GM18520 (cell line): ENCODE data around the gene SSBP3.

Experiments
- ATAC-seq: cut with Tn5 transposase; IDR thresholded peaks from one replicate; pipeline ENCODE4 v1.9.1; 2021; ENCODE audit not compliant: unreplicated experiment

SSBP3 gene

DNA sequence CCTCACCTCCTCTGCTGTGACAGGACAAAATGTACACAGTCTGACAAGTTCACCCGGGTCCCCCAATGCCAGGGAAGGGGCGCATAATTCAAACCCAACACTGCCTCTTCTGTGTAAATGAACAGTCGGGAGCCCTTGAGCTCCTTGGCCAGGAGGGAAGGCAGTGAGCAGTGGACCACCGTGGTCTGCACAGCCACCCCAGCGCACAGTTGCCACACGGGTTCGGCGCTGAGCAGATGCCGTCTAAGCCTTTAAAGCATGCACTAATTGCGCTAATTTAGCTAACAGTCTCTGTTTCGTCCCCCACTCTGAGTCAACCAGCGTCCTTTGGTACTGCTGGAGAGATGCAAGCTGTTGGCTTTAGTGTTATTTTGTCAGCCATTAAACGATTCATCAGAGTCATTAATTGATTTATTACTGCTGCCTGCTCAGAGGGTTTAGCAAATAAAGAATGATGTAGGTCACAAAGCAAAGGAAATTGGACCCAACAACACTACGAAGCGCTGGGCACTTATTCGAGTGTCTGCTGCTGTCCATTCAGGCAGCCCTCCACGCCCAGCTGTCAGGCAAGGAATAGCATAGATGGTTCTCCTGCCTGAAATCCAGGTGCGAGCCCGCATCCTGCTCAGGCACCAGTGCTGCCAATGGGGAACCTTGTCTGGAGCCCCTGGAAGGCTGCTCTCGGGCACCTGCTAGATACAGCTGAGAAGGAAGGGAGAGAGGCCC lies 114.8 kb downstream of the SSBP3 start:
- ATAC-seq: no peak

DNA sequence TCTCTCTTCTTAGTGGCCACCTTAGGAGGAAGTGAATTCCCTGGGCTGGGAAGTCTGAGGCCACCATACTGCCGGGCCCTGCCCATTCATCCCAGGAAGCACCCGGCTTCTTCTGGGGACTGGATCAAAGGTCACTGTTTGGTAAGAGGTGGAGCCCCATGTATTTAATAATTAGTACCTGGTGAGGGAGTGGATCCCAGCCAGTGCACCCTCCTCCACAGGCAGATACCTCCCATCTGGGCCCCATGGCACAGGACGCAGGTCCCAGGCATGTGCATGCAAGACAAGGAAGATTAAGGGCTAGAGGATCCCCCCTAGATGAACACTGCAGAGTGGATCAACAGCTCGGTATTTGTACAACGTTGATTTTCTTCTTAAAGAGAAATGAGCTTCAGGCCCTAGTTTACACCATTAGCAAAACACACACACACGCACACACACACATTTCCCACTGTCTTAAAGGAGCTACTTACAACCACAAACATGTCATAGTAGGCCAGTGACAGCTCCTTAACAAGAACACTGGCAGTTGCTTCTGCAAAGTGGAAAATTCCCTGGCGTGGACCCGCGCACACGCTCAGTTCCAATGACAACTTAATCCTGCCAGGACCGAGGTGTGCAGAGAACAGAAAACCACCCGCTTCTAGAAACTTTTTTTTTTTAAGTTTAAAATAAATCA lies 115.5 kb downstream of the SSBP3 start:
- ATAC-seq: no peak

DNA sequence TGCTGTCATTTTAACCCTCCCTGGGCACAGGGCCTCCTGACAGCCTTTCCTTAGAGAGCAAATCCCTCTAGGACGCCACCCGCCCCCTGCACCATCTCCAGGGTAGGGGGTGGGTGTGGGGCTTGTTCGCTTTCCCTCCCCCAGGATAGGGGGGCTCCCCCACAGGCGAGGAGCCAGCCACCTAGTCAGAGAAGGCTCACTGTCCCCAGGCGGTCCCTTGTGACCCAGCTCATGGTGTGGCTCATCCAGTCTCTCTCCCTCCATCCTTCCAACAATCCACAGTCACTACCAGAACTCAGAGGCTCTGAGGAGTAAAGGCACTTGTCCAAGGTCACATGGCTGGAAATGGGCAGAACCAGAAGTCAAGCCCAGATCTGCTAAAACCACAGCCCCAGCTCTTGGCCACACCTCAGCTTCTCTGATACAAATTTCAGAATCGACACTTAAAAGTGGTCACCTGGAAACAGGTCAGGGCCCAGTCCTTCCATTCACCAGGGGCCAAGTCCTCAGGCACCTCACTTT lies 116.4 kb downstream of the SSBP3 start:
- ATAC-seq: no peak

DNA sequence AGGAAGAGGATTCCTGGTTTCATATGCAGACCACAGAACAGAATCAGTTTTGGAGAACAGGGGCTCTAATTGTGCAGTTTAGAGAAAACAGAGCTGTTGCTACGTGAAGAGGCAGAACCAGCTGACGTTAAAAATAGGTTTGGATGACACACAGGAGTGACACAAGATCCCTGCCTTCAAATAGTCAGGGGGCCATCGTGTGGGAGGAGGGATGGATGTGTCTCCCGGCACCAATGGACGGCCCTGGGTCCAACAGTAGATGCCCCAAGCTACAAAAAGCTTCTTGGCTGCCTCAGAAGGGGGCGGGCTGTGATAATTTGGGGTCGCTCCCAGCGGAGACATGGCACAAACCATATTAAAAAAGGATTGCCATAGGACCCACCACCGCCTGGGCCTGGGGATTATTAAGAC lies 118.4 kb downstream of the SSBP3 start:
- ATAC-seq: no peak

DNA sequence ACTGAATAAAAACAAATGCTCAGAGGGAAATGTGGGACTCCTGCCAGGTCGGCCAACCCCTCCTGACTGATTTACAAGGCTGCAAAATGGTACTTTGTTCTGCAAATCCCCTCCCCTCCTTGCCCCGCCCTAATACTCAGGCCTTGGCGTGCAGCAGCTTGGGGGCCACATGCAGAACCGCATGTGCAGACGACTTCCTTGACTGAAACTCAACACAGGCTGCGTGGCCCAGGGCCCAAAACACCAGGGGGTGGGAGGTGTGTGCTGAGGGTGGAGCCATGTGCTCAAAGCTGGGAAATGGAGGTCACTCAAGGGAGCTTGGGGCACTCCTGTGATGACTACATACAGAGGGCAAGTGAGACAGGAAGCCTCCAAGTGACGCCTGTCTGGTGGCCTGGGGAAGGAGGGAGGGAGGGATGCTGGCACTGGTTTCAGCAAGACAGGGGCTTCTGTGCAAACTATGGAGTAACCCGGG lies 119.0 kb downstream of the SSBP3 start:
- peak; percentile 56 for ATAC-seq

DNA sequence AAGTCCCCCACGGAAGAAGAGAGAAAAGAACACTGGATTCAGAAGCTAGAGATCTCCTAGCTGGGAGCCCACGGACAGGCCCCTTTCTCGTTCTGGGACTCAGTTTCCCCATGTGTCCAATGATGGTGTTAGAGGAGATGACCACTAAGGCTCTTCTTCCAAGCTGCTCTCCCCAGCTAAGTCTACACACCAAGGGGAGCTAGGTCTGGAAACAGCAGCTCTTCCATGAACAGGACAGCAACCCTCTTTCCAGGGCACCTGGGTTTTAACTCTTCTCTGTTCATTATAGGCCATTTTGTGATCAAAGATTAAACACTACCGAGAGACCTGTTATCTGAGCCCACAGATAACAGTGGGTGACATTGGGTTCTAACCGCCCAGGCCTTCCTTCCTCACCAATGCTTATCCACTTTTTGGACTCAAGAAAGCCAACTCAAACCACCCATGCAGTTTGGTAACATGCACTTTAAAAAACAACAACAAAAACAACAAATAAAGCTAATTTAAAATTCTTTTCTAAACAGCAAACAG lies 120.3 kb downstream of the SSBP3 start:
- ATAC-seq: no peak

DNA sequence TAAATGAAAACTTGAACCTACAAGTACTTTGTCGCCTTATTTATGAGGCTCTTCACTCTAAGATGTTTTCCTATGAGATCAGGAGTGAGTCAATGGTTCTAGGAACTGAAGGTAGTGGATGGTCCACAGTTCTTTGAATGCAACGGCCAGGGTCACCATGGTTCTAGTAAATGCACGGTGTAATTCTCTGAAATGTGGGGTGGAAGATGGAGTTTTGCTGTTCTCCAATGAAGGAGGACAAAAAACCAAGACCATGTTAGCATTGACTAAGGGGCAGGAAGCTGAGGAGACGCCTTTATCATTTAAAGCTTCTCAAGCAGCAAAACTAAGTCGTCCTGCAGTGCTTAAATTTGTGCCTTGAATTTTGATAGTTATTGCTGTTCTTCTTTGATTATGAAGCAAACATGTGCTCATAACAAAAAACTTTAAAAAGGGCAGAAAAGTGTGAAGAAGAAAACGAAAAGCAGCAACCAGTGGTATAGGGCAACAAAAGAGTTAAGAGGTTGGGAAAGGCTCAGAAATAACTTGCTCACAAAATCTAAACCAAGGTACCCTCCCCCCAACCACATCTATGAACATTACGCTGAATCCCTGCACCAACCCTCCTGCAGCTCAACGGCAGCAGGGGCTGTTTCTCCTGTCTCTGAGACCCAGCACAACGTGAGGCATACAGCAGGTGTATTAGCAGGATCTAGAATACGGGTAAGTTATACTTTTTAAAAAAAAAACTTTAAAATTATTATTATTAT lies 121.2 kb downstream of the SSBP3 start:
- ATAC-seq: no peak

DNA sequence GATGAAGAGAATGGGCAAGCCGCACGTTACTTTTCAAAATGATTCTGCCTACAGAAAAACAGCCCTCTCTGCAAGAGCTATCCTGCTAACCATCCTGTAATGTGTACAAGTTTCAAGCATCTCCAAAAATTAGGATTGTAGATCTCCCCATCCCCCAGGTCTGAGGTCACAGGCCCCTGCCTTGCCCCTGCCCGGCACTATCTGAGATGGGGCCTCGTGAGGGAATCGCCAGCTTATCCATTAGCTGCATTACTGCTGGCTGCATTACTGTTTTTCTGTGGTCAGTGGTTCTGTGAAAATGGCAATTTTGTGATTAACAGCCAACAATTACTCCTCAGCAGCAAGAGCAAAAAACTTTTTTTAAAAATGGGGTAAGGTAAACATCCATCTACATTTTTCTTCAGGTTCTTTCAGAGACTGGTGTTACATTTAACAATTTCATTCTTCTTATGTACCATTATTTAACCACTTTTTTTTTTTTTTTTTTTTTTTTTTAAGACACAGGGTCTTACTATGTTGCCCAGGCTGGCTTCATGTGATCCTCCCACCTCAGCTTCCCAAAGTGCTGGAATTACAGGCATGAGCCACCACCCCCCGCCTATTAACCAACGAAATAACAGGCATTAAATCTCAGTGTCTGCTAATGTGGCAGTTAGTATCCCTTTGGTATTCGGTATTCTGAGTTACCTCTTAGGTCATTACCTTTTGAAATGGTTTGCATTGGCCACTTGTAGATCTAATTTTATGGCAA lies 122.4 kb downstream of the SSBP3 start:
- no peak for ATAC-seq

DNA sequence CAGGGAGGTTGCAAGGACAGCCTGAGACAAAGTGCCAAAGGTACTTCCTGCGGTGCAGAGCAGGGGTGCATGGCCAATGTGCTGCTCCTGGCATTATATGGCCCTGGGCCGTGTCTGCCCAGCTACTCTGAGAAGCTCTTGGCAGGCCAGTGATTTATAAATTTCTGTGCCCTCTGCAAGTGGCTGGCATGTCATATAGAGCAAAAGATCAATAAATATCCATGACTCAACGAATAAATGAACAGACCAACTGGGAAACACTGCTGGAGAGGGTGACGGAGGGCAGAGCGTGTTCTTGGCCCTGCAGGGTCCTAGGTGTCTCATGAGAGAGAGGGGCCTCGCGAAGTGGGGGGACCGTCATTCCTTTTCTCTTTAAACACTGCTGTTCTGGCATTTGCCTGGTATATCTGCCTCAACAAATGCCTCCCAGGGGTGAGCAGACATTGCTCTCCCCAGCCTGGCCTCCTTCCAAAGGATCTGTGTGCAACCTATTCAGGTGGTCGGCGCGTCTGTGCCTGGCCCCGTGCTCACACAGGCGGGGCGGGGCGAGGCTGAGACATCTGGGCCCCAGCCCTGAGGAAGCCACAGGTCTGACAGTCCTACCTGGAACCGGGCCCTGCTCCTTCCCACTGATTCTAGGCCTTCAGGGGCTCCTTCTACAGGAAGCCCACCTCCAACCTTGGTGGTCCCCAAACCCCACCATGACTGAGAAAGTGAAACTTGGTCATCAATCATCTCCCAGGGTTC lies 123.9 kb downstream of the SSBP3 start:
- no peak for ATAC-seq

DNA sequence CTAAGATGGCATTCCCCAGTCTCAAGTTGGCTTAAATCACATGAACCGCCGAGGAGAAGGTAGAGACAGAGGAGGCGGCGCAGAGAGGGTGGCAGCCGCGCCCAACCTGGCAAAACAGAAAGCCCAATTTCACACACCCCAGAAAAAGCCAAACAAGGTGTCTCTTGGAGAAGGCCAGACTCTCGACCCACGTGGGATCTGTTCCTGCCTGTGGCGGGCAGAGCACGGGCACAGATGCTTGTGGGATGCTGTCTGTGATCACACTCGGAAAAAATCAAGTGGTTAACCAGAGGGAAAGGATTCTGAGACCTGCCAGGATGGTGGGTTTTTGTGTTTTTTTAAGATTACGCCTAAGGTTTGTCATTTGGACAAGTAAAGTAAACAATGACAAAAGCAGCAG lies 125.5 kb downstream of the SSBP3 start:
- no peak for ATAC-seq

DNA sequence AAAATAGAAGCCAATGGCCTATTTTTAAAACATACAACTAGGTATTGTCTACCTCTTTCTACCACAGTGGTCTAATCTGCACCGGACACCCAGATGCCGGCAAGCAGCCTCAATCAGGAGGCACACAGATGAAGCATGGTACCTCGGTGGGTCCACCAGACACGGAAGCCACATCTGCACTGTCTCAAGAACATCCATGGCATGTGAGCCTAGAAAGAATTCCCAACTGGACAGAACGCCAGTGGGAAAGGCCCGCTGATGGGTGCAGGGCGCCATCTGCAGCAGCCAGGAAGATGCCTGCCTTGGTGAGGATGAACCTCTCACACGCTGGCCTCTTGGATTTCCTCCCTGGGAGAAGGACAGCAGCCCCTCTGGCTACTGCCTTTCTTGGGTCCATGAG lies 126.7 kb downstream of the SSBP3 start:
- no peak for ATAC-seq

DNA sequence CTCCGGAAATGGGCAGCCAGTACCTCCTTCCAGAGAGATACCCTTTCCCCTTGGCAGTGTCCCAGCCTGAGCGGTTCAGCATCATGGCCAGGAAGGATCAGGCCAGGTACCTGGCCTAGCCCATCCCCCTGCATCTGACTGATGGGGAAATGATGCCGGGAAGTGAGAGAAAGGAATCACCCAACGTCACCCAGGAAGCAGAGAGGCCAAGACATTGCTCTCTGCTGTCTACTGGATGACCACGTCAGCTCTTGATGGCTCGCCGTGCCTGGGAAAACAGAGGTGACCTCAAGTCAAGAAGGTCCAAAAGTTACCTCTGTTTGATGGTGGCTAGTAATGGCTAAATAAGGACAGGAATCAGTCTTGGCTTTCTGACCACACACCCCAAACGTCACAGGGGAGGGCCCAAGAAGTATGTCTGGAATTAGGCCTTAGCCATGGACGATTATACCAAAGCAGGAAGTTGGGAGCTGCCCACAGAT lies 127.2 kb downstream of the SSBP3 start:
- ATAC-seq: no peak

DNA sequence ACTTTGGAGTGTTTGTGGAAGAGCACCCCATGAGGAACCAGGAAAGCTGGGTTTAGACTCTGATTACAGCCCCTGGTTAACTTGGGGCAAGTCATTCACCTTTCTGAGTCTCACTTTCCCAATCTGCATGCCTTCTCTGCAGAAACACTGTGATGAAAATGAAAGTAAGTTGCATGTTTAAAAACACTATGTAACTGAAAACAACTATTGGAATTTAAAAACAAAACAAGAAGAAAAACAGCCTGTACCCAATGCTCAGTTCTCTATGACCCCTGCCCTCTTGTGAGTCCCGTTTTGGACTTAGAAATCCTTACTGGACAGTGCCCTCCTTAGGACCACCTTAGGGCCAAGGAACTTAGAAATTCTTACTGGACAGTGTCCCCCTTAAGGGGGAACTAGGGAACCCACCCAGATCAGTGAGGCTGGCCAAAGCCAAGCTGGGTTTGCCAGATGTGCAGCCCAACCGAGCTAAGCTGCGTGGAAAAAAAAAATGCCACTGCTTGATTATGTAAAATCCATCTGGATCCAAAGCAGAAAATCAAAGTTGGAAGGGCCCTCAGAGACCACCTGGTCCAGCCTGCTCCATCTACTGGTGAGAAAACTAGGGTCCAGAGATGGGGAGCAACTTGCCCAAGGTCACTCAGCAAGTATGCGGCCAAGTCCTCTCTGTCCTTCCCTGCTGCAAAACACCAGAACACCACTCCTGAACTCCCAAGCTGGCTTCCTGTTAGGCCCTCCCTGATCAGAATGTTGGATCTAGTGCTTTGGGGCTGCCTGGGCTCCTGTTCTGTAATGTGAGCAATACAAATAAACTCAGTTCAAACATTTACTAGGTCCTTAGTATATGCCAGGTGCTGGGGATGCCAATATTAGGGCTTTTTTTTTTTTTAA lies 128.5 kb downstream of the SSBP3 start:
- no peak for ATAC-seq

DNA sequence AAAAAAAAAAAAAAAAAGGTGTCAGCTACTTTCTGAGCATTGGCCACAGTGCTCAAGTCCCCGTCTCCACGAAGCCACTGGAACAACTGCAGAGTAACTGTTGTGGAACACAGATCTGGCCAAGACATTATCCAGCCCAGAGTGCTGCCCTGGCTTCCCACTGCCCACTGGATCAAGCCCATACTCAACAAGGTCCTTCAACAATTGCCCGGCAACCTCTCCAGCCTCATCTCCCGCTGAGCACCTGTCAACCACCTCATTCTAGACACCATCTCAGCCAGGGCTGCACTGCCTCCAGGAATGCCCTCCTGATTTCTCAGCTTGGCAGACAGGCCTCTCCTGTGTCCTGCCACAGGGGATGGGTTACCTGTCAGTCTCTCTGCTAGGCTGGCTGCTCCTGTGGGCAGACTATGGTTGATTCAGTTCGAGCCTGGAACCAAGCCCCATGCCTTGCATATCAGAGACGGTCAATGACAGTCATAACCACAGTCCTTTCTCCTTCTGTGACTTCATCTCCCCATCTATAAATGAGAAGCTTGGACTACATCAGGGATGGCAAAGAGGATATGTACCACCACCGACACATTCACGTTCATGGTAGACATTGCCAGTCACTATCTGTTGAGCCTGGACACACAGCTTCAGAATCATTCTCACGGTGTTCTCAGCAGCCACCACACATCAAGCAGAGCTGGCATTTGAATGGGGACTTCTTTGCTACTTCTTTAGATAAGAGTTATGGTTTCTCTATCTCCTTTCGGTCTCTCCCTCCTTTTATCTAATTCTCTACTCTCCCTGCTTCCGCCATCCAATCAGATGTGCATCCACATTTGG lies 129.4 kb downstream of the SSBP3 start:
- ATAC-seq: no peak

DNA sequence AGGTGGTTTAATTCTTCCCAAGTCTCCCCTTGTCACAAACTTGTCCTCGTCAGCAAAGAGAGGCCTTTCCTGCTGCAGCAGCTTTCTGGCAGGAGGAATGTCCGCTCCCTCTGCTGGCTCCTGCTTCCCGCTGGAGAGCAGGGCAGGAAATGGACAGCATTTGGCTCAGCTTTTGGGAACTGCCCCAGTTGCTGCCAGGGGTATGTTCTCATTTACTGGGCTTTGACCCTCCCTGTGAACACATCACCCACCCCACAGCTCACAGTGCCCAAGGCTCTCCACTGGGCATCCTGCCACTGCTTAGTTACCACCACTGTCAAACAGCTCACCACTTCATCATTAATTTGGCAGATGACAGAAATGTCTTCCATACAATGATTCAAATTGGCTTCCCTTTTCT lies 130.8 kb downstream of the SSBP3 start:
- ATAC-seq: no peak

DNA sequence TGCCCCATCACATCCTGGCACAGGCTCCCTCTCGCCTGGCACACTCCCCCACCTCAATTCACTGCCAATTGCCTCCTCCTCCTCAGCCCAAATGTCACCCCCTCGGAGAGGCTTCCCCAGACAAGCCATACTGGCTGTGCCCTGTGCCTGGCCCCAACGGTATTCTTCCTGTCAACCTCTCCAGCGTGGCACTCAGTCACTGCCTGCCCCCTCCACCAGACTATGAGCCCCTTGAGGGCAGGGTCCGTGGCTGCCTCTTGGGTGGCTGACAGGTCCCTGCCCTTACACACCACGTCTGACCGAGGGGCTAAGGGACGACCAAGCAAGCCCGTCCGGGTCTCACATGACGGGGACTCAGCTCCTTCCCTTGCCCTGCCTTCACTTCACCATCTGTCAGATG lies 131.3 kb downstream of the SSBP3 start:
- ATAC-seq: no peak

DNA sequence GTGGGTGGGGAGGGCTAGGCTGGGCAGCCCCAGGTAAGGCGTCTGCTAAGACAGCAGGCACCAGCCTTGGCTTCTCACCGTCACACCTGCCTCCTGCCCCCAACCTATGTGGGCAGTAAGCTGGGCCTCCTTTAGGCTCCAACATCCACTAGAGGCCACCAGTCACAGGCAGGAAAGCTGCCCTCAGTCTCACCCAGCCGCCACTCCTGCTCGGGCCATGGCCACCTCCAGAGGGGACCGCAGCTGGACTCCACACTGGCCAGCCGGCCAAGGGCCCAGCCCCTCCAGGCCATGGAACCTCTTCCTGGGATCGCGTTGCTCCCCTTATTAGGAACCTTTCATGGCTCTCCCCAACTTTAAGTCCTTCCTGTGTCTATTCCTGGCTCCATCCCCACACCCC lies 131.7 kb downstream of the SSBP3 start:
- no peak for ATAC-seq

DNA sequence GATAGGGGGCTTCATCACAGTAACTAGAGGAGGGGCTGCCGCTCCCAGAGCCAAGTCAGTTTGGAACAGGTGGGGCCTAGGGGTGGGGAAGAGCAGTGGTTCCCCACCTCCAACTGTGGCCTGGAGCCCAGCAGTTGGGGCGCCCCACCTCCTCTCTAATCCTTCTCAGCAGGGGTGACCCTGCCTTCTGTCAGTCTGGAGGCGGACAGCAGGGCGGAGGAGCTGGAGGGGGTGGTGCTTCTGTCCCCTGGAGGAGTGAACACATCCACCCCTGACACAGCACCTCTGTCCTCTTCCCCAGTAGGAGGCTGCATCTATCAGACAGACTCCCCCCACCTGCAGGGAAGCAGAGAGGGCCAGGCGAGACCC lies 132.4 kb downstream of the SSBP3 start:
- ATAC-seq: no peak
